ENCODE measurements around the gene YY1.

DNA sequence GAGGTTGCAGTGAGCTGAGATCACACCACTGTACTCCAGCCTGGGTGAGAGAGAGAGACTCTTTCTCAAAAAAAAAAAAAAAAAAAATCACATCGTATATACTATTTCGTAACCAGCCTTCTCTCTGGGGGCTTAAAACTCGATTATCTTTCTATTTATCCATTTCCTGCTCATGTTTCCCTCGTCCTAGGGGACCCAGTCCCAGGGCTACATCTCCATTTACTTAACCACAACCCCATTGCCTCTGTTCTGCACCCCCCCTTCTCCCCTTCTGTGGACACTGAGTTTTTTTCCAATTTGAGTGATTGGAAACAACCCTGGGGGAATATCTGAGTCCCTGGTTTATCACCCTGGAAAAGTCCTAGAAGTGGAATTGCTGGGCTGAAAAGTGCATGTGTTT lies 36.2 kb upstream of the YY1 start:
- TF ChIP-seq, protein P1, sequence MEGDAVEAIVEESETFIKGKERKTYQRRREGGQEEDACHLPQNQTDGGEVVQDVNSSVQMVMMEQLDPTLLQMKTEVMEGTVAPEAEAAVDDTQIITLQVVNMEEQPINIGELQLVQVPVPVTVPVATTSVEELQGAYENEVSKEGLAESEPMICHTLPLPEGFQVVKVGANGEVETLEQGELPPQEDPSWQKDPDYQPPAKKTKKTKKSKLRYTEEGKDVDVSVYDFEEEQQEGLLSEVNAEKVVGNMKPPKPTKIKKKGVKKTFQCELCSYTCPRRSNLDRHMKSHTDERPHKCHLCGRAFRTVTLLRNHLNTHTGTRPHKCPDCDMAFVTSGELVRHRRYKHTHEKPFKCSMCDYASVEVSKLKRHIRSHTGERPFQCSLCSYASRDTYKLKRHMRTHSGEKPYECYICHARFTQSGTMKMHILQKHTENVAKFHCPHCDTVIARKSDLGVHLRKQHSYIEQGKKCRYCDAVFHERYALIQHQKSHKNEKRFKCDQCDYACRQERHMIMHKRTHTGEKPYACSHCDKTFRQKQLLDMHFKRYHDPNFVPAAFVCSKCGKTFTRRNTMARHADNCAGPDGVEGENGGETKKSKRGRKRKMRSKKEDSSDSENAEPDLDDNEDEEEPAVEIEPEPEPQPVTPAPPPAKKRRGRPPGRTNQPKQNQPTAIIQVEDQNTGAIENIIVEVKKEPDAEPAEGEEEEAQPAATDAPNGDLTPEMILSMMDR (IDR thresholded peaks at IDR 0.05), result no peak
- no peak for TF ChIP-seq POLR2A (IDR thresholded peaks at IDR 0.05)

Measured in thyroid gland (tissue), 4 donors.